CD8-positive, alpha-beta memory T cell (primary cell): Measurements from ENCODE around the gene GUCA1A. TPM values are rescaled to one million over a fixed set of nuclear protein-coding genes. Genes with fewer than 3 reads are reported as not detected.

Experiments used
- CTCF ChIA-PET: fragments of 350-600 bp; sonication (Branson Sonifier 250); formaldehyde crosslinking; loops from one replicate; lab custom pipeline; 2021; ENCODE audit warnings: antibody characterized with exemption; lab: Charles Lee
- POLR2A ChIA-PET: fragments of 350-600 bp; sonication (Branson Sonifier 250); formaldehyde crosslinking; loops from one replicate; lab custom pipeline; 2021; ENCODE audit warnings: antibody characterized with exemption; lab: Charles Lee
- DNase-seq, 5 donors: peaks; one replicate each; pipeline versions ENCODE4 v3.0.0 to v3.0.0-alpha.2; 2020 to 2022; ENCODE audit warnings: mixed read lengths in 1 of 5
- H3K27ac ChIP-seq: one replicate; pipeline ENCODE4 v1.7.0; 2013; ENCODE audit warnings: low read depth, mild to moderate bottlenecking, low read length, moderate library complexity
- H3K27me3 ChIP-seq: 2 replicates; pipeline ENCODE4 v1.7.0; 2013; ENCODE audit warnings: low read length, mild to moderate bottlenecking; ENCODE audit not compliant: insufficient read depth, poor library complexity, severe bottlenecking
- H3K36me3 ChIP-seq: 2 replicates; pipeline ENCODE4 v1.7.0; 2013; ENCODE audit warnings: mild to moderate bottlenecking, low read length, moderate library complexity; ENCODE audit not compliant: insufficient read depth
- H3K4me1 ChIP-seq: 2 replicates; pipeline ENCODE4 v1.7.0; 2013; ENCODE audit warnings: mild to moderate bottlenecking, low read length, moderate library complexity; ENCODE audit not compliant: insufficient read depth
- H3K4me3 ChIP-seq: 2 replicates; pipeline ENCODE4 v1.7.0; 2013; ENCODE audit warnings: mild to moderate bottlenecking, low read length
- H3K9me3 ChIP-seq: 2 replicates; pipeline ENCODE4 v1.7.0; 2013; ENCODE audit warnings: mild to moderate bottlenecking, low read length
- H3K27ac Mint-ChIP-seq, 8 donors: one replicate each; pipeline ENCODE4 v1.8.0; 2020 to 2021; ENCODE audit warnings: mixed read lengths in 8 of 8, mild to moderate bottlenecking in 6 of 8, inconsistent platforms in 3 of 8, moderate library complexity in 3 of 8
- H3K27me3 Mint-ChIP-seq, 2 donors: one replicate each; pipeline ENCODE4 v1.8.0; 2020 to 2021; ENCODE audit warnings: mixed read lengths in 2 of 2, mild to moderate bottlenecking in 1 of 2, moderate library complexity in 1 of 2
- H3K36me3 Mint-ChIP-seq, 3 donors: one replicate each; pipeline ENCODE4 v1.8.0; 2020 to 2021; ENCODE audit warnings: mixed read lengths in 3 of 3, inconsistent platforms in 1 of 3, mild to moderate bottlenecking in 1 of 3
- H3K4me1 Mint-ChIP-seq, 3 donors: one replicate each; pipeline ENCODE4 v1.8.0; 2020 to 2021; ENCODE audit warnings: mixed read lengths in 3 of 3, inconsistent platforms in 1 of 3, mild to moderate bottlenecking in 1 of 3
- H3K4me3 Mint-ChIP-seq, 7 donors: one replicate each; pipeline ENCODE4 v1.8.0; 2020 to 2021; ENCODE audit warnings: mixed read lengths in 7 of 7, mild to moderate bottlenecking in 6 of 7, moderate library complexity in 4 of 7, inconsistent platforms in 2 of 7
- H3K9me3 Mint-ChIP-seq, 5 donors: one replicate each; pipeline ENCODE4 v1.8.0; 2020 to 2022; ENCODE audit warnings: mixed read lengths in 5 of 5, mild to moderate bottlenecking in 3 of 5, moderate library complexity in 2 of 5, inconsistent platforms in 1 of 5
- polyA plus RNA-seq: library from polyadenylated mRNA; unstranded; fragments of 300-500 nt; fragmentation: Illumina TruSeq; gene quantifications from one replicate; pipeline ENCODE4 v1.2.3, GENCODE V29; 2021
- total RNA-seq, 2 experiments: library from RNA; stranded (reverse); gene quantifications; one replicate each; pipeline ENCODE4 v1.2.3, GENCODE V29; 2021

GUCA1A gene
- total and polyA plus RNA-seq, 3 experiments from 2014 or later, result not detected

DNA sequence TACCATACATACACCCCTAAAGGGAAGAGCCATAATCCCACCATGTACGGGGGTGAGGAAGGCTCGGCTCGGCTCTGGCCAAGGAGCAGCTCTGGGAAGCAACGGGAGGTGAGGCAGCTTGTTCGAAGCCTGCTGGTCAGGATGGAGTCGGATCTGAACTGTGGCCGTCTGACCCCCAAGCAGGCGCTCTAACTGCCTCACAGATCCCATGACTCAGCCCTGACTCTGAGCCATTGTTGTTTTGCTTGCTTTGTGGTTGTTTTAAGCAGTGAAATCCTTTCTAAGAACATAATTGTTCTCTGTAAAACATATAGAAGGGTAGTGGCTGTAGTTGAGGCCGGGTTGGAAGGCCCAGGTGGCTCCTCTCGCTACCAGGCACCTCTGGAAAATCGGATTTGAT is 41.6 kb upstream of the GUCA1A start:
- ChIA-PET CTCF (no interaction called here), POLR2A (no interaction called here)
- Histone ChIP-seq H3K27me3 (no peaks in the 10 kb centered on the region), H3K4me1 (no peaks in the 10 kb centered on the region), H3K27ac (no peak overlapping the region), H3K9me3 (no peaks in the 10 kb centered on the region), H3K4me3 (no peak overlapping the region), H3K36me3 (no peaks in the 10 kb centered on the region)
- Mint-ChIP-seq H3K36me3 (no peaks in the 10 kb centered on the region), H3K27ac (no peak overlapping the region), H3K9me3 (no peaks in the 10 kb centered on the region), H3K4me3 (no peak overlapping the region), H3K4me1 (peaks cover under 1 to 3% (median 1%) of the 10 kb centered on the region in 3 donors), H3K27me3 (peaks cover 0 to 5% of the 10 kb centered on the region in 2 donors)
- DNase-seq, result no peak

DNA sequence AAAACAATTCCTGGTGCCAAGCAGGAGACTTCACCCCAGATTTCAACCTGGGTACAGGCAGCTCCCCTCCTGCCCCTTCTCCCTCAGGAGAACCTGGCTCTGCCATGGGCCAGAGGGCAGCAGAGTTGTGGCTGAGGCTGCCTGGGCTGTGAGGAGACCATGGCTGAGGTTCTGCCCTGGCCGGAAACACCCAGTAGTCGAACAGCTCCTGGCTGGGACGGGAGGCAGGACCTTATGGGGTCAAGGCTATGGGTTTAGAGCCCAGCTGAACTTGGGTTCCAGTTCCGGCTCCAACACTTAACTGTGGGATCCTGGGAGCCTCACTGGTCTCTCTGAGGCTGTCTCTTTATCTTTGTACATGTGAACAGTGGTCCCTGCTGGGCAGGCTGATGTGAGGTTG is 39.2 kb upstream of the GUCA1A start:
- DNase-seq, result no peak
- Histone ChIP-seq H3K27ac (no peak overlapping the region), H3K9me3 (no peaks in the 10 kb centered on the region), H3K4me1 (no peaks in the 10 kb centered on the region), H3K4me3 (no peak overlapping the region), H3K36me3 (no peaks in the 10 kb centered on the region), H3K27me3 (no peaks in the 10 kb centered on the region)
- Mint-ChIP-seq H3K36me3 (no peaks in the 10 kb centered on the region), H3K9me3 (no peaks in the 10 kb centered on the region), H3K4me1 (peaks cover 3 to 8% (median 4%) of the 10 kb centered on the region in 3 donors), H3K27ac (no peak overlapping the region), H3K4me3 (no peak overlapping the region), H3K27me3 (peaks cover 0 to 5% of the 10 kb centered on the region in 2 donors)
- POLR2A ChIA-PET, result no interaction called here
- CTCF ChIA-PET, result interaction anchor here (1.1 to 1.2 kb wide), 2 partner anchors 14 to 413 kb away, joined by 3 read pairs; no protein-coding TSS in a partner anchor

DNA sequence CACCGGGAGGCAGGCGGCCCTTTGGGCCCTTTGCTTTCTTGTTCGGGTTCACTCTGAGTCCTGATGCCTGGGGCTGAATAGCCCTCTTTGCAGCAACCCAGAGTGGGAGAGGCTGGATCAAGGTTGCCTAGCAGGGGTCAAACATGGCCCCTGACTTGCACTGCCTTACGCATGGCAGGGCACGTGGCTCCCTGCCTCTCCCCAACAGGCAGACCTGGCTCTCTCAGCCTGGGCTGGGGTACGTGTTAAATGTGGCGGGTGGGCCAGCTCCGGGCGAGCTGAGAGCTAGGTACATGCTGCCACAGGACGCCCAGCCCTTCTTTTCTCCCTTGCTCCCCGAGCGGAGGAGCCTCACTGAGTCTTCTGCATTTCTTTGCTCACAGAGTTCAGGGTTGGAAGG is 38.0 kb upstream of the GUCA1A start:
- no peaks in the 10 kb centered on the region for H3K27me3 ChIP-seq
- H3K36me3 Mint-ChIP-seq, result no peaks in the 10 kb centered on the region
- H3K4me1 Mint-ChIP-seq, result peaks cover 3 to 8% (median 4%) of the 10 kb centered on the region in 3 donors
- H3K4me3 ChIP-seq, result no peak overlapping the region
- DNase-seq, result no peak
- POLR2A ChIA-PET, result no interaction called here
- no peak overlapping the region for H3K4me3 Mint-ChIP-seq
- H3K36me3 ChIP-seq, result no peaks in the 10 kb centered on the region
- CTCF ChIA-PET, result interaction anchor here (0.7 kb wide), 1 partner anchor 27 kb away, joined by 3 read pairs; no protein-coding TSS in a partner anchor
- no peak overlapping the region for H3K27ac ChIP-seq
- peaks cover 0 to 5% of the 10 kb centered on the region in 2 donors for H3K27me3 Mint-ChIP-seq
- no peaks in the 10 kb centered on the region for H3K9me3 ChIP-seq
- H3K9me3 Mint-ChIP-seq, result no peaks in the 10 kb centered on the region
- H3K27ac Mint-ChIP-seq, result no peak overlapping the region
- no peaks in the 10 kb centered on the region for H3K4me1 ChIP-seq

DNA sequence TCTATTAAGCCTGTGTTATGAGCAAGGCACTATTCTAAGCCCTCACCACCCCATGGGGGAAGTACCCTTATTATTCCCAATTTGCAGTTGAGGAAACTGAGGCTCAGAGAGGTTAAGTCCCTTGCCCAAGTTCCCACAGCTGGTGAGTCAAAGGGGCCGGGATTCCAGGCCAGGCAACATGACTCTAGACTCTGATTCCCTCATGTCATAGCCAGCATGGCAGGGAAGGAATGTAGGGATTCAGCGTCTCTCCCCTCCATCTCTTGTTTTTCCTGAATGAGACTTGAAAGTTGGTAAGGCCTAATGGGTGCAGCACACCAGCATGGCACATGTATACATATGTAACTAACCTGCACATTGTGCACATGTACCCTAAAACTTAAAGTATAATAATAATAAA is 37.4 kb upstream of the GUCA1A start:
- H3K27ac Mint-ChIP-seq, result no peak overlapping the region
- Histone ChIP-seq H3K9me3 (no peaks in the 10 kb centered on the region), H3K4me1 (no peaks in the 10 kb centered on the region), H3K27ac (no peak overlapping the region), H3K27me3 (no peaks in the 10 kb centered on the region), H3K36me3 (no peaks in the 10 kb centered on the region), H3K4me3 (no peak overlapping the region)
- H3K9me3 Mint-ChIP-seq, result no peaks in the 10 kb centered on the region
- ChIA-PET POLR2A (interaction anchor here (0.6 kb wide), 1 partner anchor 292 kb away, joined by 3 read pairs; no protein-coding TSS in a partner anchor), CTCF (no interaction called here)
- no peak overlapping the region for H3K4me3 Mint-ChIP-seq
- no peak for DNase-seq
- no peaks in the 10 kb centered on the region for H3K36me3 Mint-ChIP-seq
- peaks cover 3 to 8% (median 4%) of the 10 kb centered on the region in 3 donors for H3K4me1 Mint-ChIP-seq
- H3K27me3 Mint-ChIP-seq, result peaks cover 2 to 9% of the 10 kb centered on the region in 2 donors

DNA sequence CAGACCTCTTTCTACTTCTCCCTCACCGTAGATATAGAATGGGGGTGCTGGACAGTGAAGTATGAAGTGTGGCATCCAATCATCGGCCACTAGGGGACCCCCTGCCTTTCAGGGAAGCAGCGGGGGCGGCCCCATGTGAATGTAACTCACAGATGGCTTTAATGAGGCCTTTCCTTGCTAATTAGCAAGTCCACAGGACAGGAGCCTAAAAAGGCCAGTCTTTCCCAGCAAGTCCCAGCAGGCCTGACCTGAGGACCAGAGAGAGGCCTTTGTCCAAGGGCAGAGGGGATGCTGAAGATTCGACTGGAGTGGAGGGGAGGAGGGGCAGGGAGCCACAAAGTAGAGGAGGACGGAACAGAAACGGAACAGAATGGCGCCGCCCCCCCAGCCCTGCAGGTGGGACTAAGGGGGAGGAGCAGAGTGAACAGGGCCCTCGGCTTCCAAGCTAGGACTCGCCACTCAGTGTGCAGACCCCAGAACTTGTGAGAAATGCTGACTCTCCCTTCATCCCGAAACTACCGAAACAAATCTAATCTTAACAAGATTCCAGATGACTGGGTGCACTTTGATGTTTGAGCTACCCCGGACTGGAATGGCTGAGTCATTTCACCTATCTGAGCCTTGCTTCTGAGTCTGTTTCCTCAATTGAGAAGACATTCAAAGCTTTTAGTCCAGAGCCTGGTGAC is 36.5 kb upstream of the GUCA1A start:
- H3K4me3 ChIP-seq, result no peak overlapping the region
- Mint-ChIP-seq H3K9me3 (no peaks in the 10 kb centered on the region), H3K4me1 (peaks cover 3 to 8% (median 4%) of the 10 kb centered on the region in 3 donors), H3K27ac (peak overlapping the region in 2 of 8 donors; percentile 15 to 55), H3K36me3 (no peaks in the 10 kb centered on the region), H3K4me3 (peak overlapping the region in 1 of 7 donors; percentile 43), H3K27me3 (peaks cover 11 to 16% of the 10 kb centered on the region in 2 donors)
- peak overlapping the region; percentile 43 for H3K27ac ChIP-seq
- DNase-seq, result peak in 1 of 5 donors; percentile 24
- H3K36me3 ChIP-seq, result no peaks in the 10 kb centered on the region
- no peaks in the 10 kb centered on the region for H3K4me1 ChIP-seq
- H3K9me3 ChIP-seq, result no peaks in the 10 kb centered on the region
- CTCF ChIA-PET, result interaction anchor here (1.1 kb wide), 1 partner anchor 32 kb away, joined by 6 read pairs; no protein-coding TSS in a partner anchor
- H3K27me3 ChIP-seq, result no peaks in the 10 kb centered on the region
- POLR2A ChIA-PET, result interaction anchor here (0.6 kb wide), 1 partner anchor 293 kb away, joined by 3 read pairs; no protein-coding TSS in a partner anchor

DNA sequence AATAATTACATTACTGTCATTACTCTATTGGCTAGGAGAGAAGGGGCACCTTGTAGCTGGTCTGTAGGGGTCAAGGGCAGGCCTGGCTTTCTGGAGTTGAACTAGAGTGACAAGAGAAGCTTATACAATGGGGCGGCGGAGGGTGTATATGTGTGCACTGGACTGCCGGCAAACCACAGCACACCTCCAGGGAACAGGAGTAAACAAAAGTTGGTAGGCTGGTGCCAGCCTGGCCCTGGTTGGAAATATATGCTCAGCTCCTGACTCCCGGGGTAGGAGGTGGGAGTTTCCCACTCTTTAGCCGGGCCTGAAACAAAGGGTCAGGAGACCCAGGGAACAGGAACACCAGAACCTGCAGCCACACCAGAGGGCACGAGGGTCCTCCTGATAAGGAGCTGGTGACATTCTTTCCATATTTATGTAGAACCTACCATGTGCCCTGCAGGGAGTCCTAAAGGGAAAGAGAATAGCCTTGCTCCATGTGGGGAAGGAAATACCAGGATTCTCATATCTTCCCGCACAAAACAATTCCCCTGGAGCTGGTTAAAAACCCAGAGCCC is 35.9 kb upstream of the GUCA1A start:
- Histone ChIP-seq H3K27ac (peak overlapping the region; percentile 43), H3K9me3 (no peaks in the 10 kb centered on the region), H3K36me3 (no peaks in the 10 kb centered on the region), H3K4me3 (no peak overlapping the region), H3K27me3 (no peaks in the 10 kb centered on the region), H3K4me1 (no peaks in the 10 kb centered on the region)
- Mint-ChIP-seq H3K27ac (peak overlapping the region in 1 of 8 donors; percentile 15), H3K36me3 (no peaks in the 10 kb centered on the region), H3K27me3 (peaks cover 12 to 15% of the 10 kb centered on the region in 2 donors), H3K9me3 (no peaks in the 10 kb centered on the region), H3K4me3 (no peak overlapping the region), H3K4me1 (peaks cover 3 to 8% (median 4%) of the 10 kb centered on the region in 3 donors)
- ChIA-PET POLR2A (no interaction called here), CTCF (interaction anchor here (1.1 kb wide), 1 partner anchor 33 kb away, joined by 6 read pairs; no protein-coding TSS in a partner anchor)
- no peak for DNase-seq

DNA sequence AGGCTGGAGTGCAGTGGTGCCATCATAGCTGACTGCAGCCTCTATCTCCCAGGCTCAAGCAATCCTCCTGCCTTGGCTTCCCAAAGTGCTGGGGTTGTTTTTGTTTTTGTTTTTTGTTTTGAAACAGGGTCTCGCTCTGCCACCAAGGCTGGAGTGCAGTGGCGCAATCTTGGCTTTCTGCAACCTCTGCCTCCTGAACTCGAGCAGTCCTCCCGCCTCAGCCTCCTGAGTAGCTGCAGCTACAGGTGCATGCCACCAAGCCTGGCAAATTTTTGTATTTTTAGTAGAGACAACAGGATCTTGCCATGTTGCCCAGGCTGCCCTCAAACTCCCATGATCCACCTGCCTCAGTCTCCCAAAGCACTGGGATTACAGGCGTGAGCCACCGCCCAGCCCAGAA is 35.0 kb upstream of the GUCA1A start:
- H3K27me3 Mint-ChIP-seq, result peaks cover 18 to 21% of the 10 kb centered on the region in 2 donors
- Histone ChIP-seq H3K4me3 (no peak overlapping the region), H3K36me3 (no peaks in the 10 kb centered on the region), H3K27ac (no peak overlapping the region), H3K9me3 (no peaks in the 10 kb centered on the region), H3K4me1 (no peaks in the 10 kb centered on the region), H3K27me3 (no peaks in the 10 kb centered on the region)
- POLR2A ChIA-PET, result no interaction called here
- no peaks in the 10 kb centered on the region for H3K9me3 Mint-ChIP-seq
- H3K4me1 Mint-ChIP-seq, result peaks cover 6 to 13% (median 9%) of the 10 kb centered on the region in 3 donors
- no peak overlapping the region for H3K4me3 Mint-ChIP-seq
- DNase-seq, result no peak
- H3K36me3 Mint-ChIP-seq, result no peaks in the 10 kb centered on the region
- CTCF ChIA-PET, result no interaction called here
- no peak overlapping the region for H3K27ac Mint-ChIP-seq
